ENCODE measurements around the gene MYO1C. TPM values are rescaled to one million over a fixed set of nuclear protein-coding genes. Genes with fewer than 3 reads are reported as not detected.

Gene MYO1C
- polyA plus RNA-seq, 1 donor from 2014 or later: 5.7 TPM

GRCh38 chr17:1462164-1463112 lies 30.0 kb downstream of the MYO1C start:
- H3K79me2 ChIP-seq (replicated peaks; ENCODE audit: insufficient read depth, low read length): no peaks in the 10 kb centered on the region
- H3K9me2 ChIP-seq (ENCODE audit: insufficient read depth, low read length): no peaks in the 10 kb centered on the region
- no peak overlapping the region for H3K9ac ChIP-seq (ENCODE audit: low read length)
- H3F3A ChIP-seq (ENCODE audit: insufficient read depth, low read length, poor library complexity, severe bottlenecking): no peaks in the 10 kb centered on the region
- no peak for TF ChIP-seq EP300 (conservative IDR thresholded peaks at IDR 0.05; ENCODE audit: poor library complexity, severe bottlenecking)
- TF ChIP-seq SMC3 (conservative IDR thresholded peaks at IDR 0.05; ENCODE audit: poor library complexity): no peak
- no peak for TF ChIP-seq EZH2 (IDR thresholded peaks at IDR 0.05; ENCODE audit: borderline replicate concordance, insufficient read depth, low read length, poor library complexity, severe bottlenecking)
- no peak for TF ChIP-seq TAF1 (IDR thresholded peaks at IDR 0.05; ENCODE audit: low read depth)
- no peak for TF ChIP-seq RAD21 (conservative IDR thresholded peaks at IDR 0.05)
- no peak for TF ChIP-seq POLR2AphosphoS5 (IDR thresholded peaks at IDR 0.05)
- no peak for TF ChIP-seq REST (IDR thresholded peaks at IDR 0.05; ENCODE audit: borderline replicate concordance)
- no peak for TF ChIP-seq CTCF (IDR thresholded peaks at IDR 0.05; ENCODE audit: poor library complexity, severe bottlenecking)
- TF ChIP-seq MXI1 (conservative IDR thresholded peaks at IDR 0.05; ENCODE audit: poor library complexity, severe bottlenecking): no peak
- H3K27ac ChIP-seq (ENCODE audit: low read length): no peak overlapping the region
- H3K36me3 ChIP-seq (ENCODE audit: insufficient read depth, low read length): no peaks in the 10 kb centered on the region
- H3K4me3 ChIP-seq (ENCODE audit: low read length): no peak overlapping the region
- no peak overlapping the region for H3K4me2 ChIP-seq (ENCODE audit: low read length)
- no peak overlapping the region for H2AFZ ChIP-seq (ENCODE audit: low read depth, low read length)
- H4K20me1 ChIP-seq (ENCODE audit: insufficient read depth): no peaks in the 10 kb centered on the region
- H3K27me3 ChIP-seq (ENCODE audit: insufficient read depth, low read depth, low read length): no peaks in the 10 kb centered on the region
- H3K9me3 ChIP-seq (ENCODE audit: low read length): no peaks in the 10 kb centered on the region

- H4K20me1 ChIP-seq (ENCODE audit: insufficient read depth): no peaks in the 10 kb centered on the region
- no peaks in the 10 kb centered on the region for H3F3A ChIP-seq (ENCODE audit: insufficient read depth, low read length, poor library complexity, severe bottlenecking)
- H3K9me2 ChIP-seq (ENCODE audit: insufficient read depth, low read length): no peaks in the 10 kb centered on the region
- no peaks in the 10 kb centered on the region for H3K9me3 ChIP-seq (ENCODE audit: low read length)
- H3K9ac ChIP-seq (ENCODE audit: low read length): no peak overlapping the region
- no peak overlapping the region for H2AFZ ChIP-seq (ENCODE audit: low read depth, low read length)
- H3K4me3 ChIP-seq (ENCODE audit: low read length): no peak overlapping the region
- H3K36me3 ChIP-seq (ENCODE audit: insufficient read depth, low read length): no peaks in the 10 kb centered on the region
- H3K79me2 ChIP-seq (replicated peaks; ENCODE audit: insufficient read depth, low read length): no peaks in the 10 kb centered on the region
- H3K27me3 ChIP-seq (ENCODE audit: insufficient read depth, low read depth, low read length): no peaks in the 10 kb centered on the region
- TF ChIP-seq RAD21 (conservative IDR thresholded peaks at IDR 0.05): no peak
- TF ChIP-seq POLR2AphosphoS5 (IDR thresholded peaks at IDR 0.05): no peak
- no peak for TF ChIP-seq REST (IDR thresholded peaks at IDR 0.05; ENCODE audit: borderline replicate concordance)
- TF ChIP-seq EZH2 (IDR thresholded peaks at IDR 0.05; ENCODE audit: borderline replicate concordance, insufficient read depth, low read length, poor library complexity, severe bottlenecking): no peak
- TF ChIP-seq SMC3 (conservative IDR thresholded peaks at IDR 0.05; ENCODE audit: poor library complexity): no peak
- TF ChIP-seq CTCF (IDR thresholded peaks at IDR 0.05; ENCODE audit: poor library complexity, severe bottlenecking): no peak
- TF ChIP-seq TAF1 (IDR thresholded peaks at IDR 0.05; ENCODE audit: low read depth): no peak
- no peak for TF ChIP-seq EP300 (conservative IDR thresholded peaks at IDR 0.05; ENCODE audit: poor library complexity, severe bottlenecking)
- TF ChIP-seq MXI1 (conservative IDR thresholded peaks at IDR 0.05; ENCODE audit: poor library complexity, severe bottlenecking): no peak
- no peak overlapping the region for H3K27ac ChIP-seq (ENCODE audit: low read length)
- no peak overlapping the region for H3K4me2 ChIP-seq (ENCODE audit: low read length)
Measured at GRCh38 chr17:1461198-1461944, 31.1 kb downstream of the MYO1C start.

All from neural cell (in vitro differentiated cells).